MCF 10A (cell line): ENCODE results near the gene MFAP5. TPM values are rescaled to one million over a fixed set of nuclear protein-coding genes. Genes with fewer than 3 reads are reported as not detected.

ENCODE experiments used
- BruUV-seq: library from RNA; stranded (reverse); fragments of 400-500 nt; replicated peaks from 2 replicates; lab custom pipeline; 2021; lab: Mats Ljungman, UMichigan
- CTCF ChIA-PET: fragments of 300-600 bp; sonication (Branson Sonifier 250); formaldehyde crosslinking; extraction: SDS; loops from one replicate; lab custom pipeline; 2021; ENCODE audit warnings: antibody characterized with exemption, inconsistent platforms; lab: Yijun Ruan, JAX
- POLR2A ChIA-PET: fragments of 300-600, 350-650 bp; sonication (Branson Sonifier 250); formaldehyde crosslinking; extraction: SDS; loops from one replicate; lab custom pipeline; 2020; ENCODE audit warnings: antibody characterized with exemption, inconsistent platforms; lab: Yijun Ruan, JAX
- DNase-seq: peaks from one replicate; pipeline ENCODE4 v3.0.0-alpha.2; 2018; ENCODE audit not compliant: unreplicated experiment
- H3K27ac Mint-ChIP-seq: one replicate; pipeline ENCODE4 v1.8.0; 2022; ENCODE audit warnings: mild to moderate bottlenecking, low read depth, mixed read lengths; ENCODE audit not compliant: unreplicated experiment
- H3K27me3 Mint-ChIP-seq: one replicate; pipeline ENCODE4 v1.8.0; 2022; ENCODE audit warnings: mixed read lengths; ENCODE audit not compliant: insufficient read depth, unreplicated experiment
- H3K36me3 Mint-ChIP-seq: one replicate; pipeline ENCODE4 v1.8.0; 2022; ENCODE audit warnings: mild to moderate bottlenecking, moderate library complexity, mixed read lengths; ENCODE audit not compliant: insufficient read depth, unreplicated experiment
- H3K4me1 Mint-ChIP-seq: one replicate; pipeline ENCODE4 v1.8.0; 2022; ENCODE audit warnings: mixed read lengths; ENCODE audit not compliant: insufficient read depth, unreplicated experiment
- H3K4me3 Mint-ChIP-seq: one replicate; pipeline ENCODE4 v1.8.0; 2022; ENCODE audit warnings: mild to moderate bottlenecking, moderate library complexity, mixed read lengths; ENCODE audit not compliant: unreplicated experiment
- H3K9me3 Mint-ChIP-seq: one replicate; pipeline ENCODE4 v1.8.0; 2022; ENCODE audit warnings: mixed read lengths; ENCODE audit not compliant: unreplicated experiment
- intact Hi-C: fragments of 100-400 bp; cut with micrococcal nuclease; formaldehyde crosslinking; loops from 2 replicates; pipeline ENCODE4 v1.14.1; 2022
- total RNA-seq: library from RNA; stranded (reverse); gene quantifications from 2 replicates; pipeline ENCODE4 v1.2.3, GENCODE V29; 2022
- TF ChIP-seq, protein P1 (sequence below): fragments of 200-600 bp; IDR thresholded peaks from one replicate; pipeline ENCODE4 v1.8.0; 2022; ENCODE audit warnings: antibody characterized with exemption, mild to moderate bottlenecking; ENCODE audit not compliant: unreplicated experiment

The MFAP5 gene
- total RNA-seq, 1 experiment from 2014 or later = 1.6 TPM

DNA sequence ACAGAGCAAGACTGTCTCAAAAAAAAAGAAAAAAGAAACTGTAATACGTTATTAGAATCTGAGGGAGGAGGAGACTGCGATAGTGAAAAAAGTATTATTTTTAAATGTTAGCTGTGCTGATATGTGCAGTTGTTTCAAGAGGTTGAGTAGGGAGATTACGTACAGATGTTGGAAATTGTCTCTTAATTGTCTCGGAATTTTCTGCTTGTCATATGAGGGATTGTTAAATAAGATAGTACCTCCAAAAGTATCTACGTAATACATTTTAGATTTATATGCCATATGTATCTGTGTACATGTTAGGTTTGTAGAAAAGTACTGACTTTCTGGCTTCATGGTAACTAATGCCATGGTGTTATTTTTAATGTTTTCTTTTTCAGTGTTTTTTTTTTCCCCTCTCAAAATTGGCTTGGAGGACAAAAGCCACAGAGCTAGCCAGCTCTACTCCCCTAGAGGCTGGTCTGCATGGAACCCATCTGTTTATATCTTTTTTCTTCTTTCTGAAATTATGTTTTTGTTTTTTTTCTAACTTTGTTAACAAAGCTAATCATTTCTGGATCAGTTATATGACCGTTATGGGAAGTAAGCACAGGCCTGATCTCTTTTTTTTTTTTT, 38.5 kb upstream of the MFAP5 start:
- ChIA-PET CTCF (interaction anchor here (0.6 to 3.1 kb wide), 14 partner anchors 19 to 1512 kb away, joined by 3 to 14 read pairs (median 4); no protein-coding TSS in a partner anchor), POLR2A (interaction anchor here (0.6 to 2.7 kb wide), 4 partner anchors 9 to 248 kb away, joined by 3 to 9 read pairs (median 4); partner anchors contain the start of gene M6PR)
- peaks cover 13% of the 10 kb centered on the region for H3K4me1 Mint-ChIP-seq
- no peaks in the 10 kb centered on the region for H3K36me3 Mint-ChIP-seq
- BruUV-seq = no TSS peak
- no peaks in the 10 kb centered on the region for H3K27me3 Mint-ChIP-seq
- TF ChIP-seq, protein P1, sequence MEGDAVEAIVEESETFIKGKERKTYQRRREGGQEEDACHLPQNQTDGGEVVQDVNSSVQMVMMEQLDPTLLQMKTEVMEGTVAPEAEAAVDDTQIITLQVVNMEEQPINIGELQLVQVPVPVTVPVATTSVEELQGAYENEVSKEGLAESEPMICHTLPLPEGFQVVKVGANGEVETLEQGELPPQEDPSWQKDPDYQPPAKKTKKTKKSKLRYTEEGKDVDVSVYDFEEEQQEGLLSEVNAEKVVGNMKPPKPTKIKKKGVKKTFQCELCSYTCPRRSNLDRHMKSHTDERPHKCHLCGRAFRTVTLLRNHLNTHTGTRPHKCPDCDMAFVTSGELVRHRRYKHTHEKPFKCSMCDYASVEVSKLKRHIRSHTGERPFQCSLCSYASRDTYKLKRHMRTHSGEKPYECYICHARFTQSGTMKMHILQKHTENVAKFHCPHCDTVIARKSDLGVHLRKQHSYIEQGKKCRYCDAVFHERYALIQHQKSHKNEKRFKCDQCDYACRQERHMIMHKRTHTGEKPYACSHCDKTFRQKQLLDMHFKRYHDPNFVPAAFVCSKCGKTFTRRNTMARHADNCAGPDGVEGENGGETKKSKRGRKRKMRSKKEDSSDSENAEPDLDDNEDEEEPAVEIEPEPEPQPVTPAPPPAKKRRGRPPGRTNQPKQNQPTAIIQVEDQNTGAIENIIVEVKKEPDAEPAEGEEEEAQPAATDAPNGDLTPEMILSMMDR = no peak
- no peak overlapping the region for H3K4me3 Mint-ChIP-seq
- no peaks in the 10 kb centered on the region for H3K9me3 Mint-ChIP-seq
- no peak for DNase-seq
- intact Hi-C loops = no loop called here
- no peak overlapping the region for H3K27ac Mint-ChIP-seq

DNA sequence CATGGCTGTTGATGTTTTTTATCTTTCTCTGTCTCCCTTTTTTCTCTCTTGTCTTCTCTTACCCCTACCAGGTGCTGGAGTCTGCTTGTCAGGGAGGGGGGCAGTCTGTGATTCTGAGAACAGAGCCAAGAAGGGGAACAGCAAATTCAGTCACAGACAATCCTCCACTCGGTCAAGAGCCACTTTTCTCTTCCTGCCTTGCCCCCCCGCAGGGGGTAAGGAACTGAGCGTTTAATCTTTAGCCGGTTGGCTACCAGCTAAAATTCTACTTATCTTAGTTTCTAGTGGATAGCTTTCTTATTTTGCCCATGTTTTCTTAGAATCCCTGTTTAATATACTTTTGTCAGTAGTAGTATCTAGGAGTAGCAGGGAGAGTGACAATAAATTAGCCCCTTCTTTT, 37.1 kb upstream of the MFAP5 start:
- Mint-ChIP-seq H3K36me3 (no peaks in the 10 kb centered on the region), H3K4me3 (peak overlapping the region; percentile 66), H3K9me3 (no peaks in the 10 kb centered on the region), H3K27ac (peak overlapping the region; percentile 77), H3K27me3 (no peaks in the 10 kb centered on the region), H3K4me1 (peaks cover 13% of the 10 kb centered on the region)
- intact Hi-C loops = loop anchor here (5.0 kb wide), 1 partner anchor 248 kb away; the partner anchor contains the start of gene M6PR
- CTCF ChIA-PET = interaction anchor here (0.8 to 1.4 kb wide), 2 partner anchors 39 to 191 kb away, joined by 3 to 5 read pairs; no protein-coding TSS in a partner anchor
- no TSS peak for BruUV-seq
- POLR2A ChIA-PET = no interaction called here
- TF ChIP-seq, protein P1 = no peak
- no peak for DNase-seq

DNA sequence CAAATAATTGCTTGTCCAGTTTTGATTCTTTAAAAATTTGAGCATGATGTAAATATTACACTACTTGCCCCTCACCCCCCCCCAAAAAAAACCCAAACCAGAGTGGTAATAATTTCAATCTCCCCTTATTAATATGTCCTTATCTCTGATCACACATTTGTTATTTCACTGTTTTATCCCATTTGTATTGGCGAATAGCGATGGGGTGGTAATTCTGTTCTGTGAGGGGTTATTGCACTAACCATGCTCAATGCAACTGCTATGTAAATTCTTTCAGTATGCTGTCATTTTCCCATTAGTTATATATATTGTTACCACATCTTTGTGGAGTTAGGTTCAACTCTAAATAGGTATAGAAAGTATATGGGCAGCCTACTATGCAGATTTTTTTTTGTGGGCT, 36.3 kb upstream of the MFAP5 start:
- BruUV-seq = TSS peak; percentile 29
- TF ChIP-seq, protein P1 = no peak
- peak overlapping the region; percentile 93 for H3K4me3 Mint-ChIP-seq
- DNase-seq = no peak
- H3K27ac Mint-ChIP-seq = peak overlapping the region; percentile 46
- CTCF ChIA-PET = no interaction called here
- no peaks in the 10 kb centered on the region for H3K36me3 Mint-ChIP-seq
- POLR2A ChIA-PET = interaction anchor here (0.7 to 1.9 kb wide), 2 partner anchors 11 to 665 kb away, joined by 3 to 12 read pairs; no protein-coding TSS in a partner anchor
- no peaks in the 10 kb centered on the region for H3K9me3 Mint-ChIP-seq
- H3K27me3 Mint-ChIP-seq = no peaks in the 10 kb centered on the region
- peaks cover 13% of the 10 kb centered on the region for H3K4me1 Mint-ChIP-seq
- intact Hi-C loops = loop anchor here (5.0 kb wide), 1 partner anchor 248 kb away; the partner anchor contains the start of gene M6PR

DNA sequence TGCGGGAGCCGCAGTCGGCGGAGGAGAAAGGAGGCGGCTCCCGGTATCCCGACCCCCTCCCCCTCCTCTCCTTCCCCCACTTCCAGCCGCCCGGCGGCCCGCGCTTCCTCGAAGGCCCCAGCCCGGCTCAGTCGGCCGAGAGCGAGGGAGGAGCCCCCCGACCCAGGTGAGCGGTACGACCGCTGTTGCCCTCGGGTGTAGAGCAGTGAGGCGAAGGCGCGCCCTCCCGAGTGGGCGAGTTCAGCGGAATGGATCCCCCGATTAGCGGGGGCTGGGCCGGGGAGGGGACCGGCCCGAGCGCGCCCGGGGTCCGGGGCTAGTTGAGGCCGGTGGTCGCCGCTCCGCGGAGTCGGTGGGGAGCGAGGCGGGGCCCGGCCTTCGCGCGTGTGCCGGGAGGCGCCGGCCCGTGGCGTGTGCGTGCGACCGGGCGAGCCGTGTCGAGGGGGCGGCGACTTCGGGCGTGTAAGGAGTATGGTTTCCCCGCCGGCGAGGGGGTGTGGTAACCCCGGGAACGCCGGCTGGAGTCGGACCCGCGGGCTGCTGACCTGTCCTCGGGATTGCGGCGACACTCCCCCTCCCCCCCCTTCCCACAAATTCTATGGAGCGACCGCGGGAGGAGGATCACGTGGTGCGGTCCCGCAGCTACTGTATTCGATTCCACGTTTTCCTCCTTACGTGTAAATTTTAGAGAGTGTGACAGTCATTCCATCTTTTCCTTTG, 35.7 kb upstream of the MFAP5 start:
- H3K27ac Mint-ChIP-seq = peak overlapping the region; percentile 46
- H3K27me3 Mint-ChIP-seq = no peaks in the 10 kb centered on the region
- H3K4me1 Mint-ChIP-seq = peaks cover 13% of the 10 kb centered on the region
- CTCF ChIA-PET = interaction anchor here (0.5 to 1.9 kb wide), 3 partner anchors 11 to 193 kb away, joined by 3 to 5 read pairs (median 5); no protein-coding TSS in a partner anchor
- no peaks in the 10 kb centered on the region for H3K36me3 Mint-ChIP-seq
- POLR2A ChIA-PET = interaction anchor here (0.6 to 1.9 kb wide), 8 partner anchors 9 to 1347 kb away, joined by 3 to 12 read pairs (median 4); partner anchors contain the start of genes M6PR and PHC1
- peak overlapping the region; percentile 93 for H3K4me3 Mint-ChIP-seq
- intact Hi-C loops = loop anchor here (5.0 kb wide), 1 partner anchor 249 kb away; the partner anchor contains the start of gene M6PR
- TF ChIP-seq, protein P1 = no peak
- no peaks in the 10 kb centered on the region for H3K9me3 Mint-ChIP-seq
- BruUV-seq = no TSS peak
- DNase-seq = peak; percentile 25
